ENCODE data around the gene TNPO3. TPM values are rescaled to one million over a fixed set of nuclear protein-coding genes. Genes with fewer than 3 reads are reported as not detected.

The TNPO3 gene
- total and polyA plus RNA-seq, 2 of the 4 experiments (the other 2 are of a cell fraction), result 24.2 to 77.2 TPM

DNA sequence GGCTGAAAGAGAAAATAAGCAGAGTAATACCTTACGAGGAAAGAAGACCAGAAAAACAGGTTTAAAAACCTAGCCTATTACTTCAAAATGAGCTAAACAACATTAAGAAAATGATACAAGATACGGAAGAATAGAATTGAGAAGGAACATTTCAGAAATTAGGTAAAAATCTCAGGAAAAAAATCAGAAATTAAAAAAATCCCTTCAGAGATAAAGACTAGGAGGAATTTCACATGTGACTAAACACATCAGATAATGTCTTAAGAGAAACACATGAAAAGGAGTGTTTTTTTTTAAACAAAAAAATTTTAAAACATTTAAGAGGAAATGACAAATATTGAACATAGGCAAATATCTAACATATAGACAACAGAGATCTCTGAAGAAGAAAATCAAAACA, 33.3 kb downstream of the TNPO3 start:
- dilution Hi-C loops (cut with HindIII; ENCODE audit: low sequenced_read_pairs, unreplicated experiment), result no loop called here
- BruUV-seq (replicated peaks), result no TSS peak
- ChIA-PET POLR2A (ENCODE audit: unreplicated experiment) (no interaction called here), CTCF (no interaction called here)
- Histone ChIP-seq H3K27me3 (ENCODE audit: control insufficient read depth, insufficient read depth, low read length) (no peaks in the 10 kb centered on the region), H4K8ac (ENCODE audit: low read depth in 2 of 2, low read length in 2 of 2) (no peak overlapping the region), H2AFZ (replicated peaks; ENCODE audit: low read length, poor library complexity) (no peak overlapping the region), H2AK5ac (ENCODE audit: low read depth, low read length) (no peak overlapping the region), H3K79me1 (ENCODE audit: low read depth in 1 of 2, low read length in 2 of 2) (peaks cover 19 to 41% of the 10 kb centered on the region in 2 experiments), H2BK5ac (ENCODE audit: low read depth, low read length, poor library complexity, severe bottlenecking) (no peak overlapping the region), H2BK20ac (ENCODE audit: low read depth, low read length) (no peak overlapping the region), H3K9ac (ENCODE audit: low read depth, low read length) (no peak overlapping the region), H3K27ac (ENCODE audit: insufficient read depth, low read length) (no peak overlapping the region), H2BK120ac (ENCODE audit: low read depth, low read length) (no peak overlapping the region), H3K4ac (ENCODE audit: low read depth, low read length) (no peak overlapping the region), H4K91ac (ENCODE audit: insufficient read depth, low read depth, low read length) (no peak overlapping the region), H3K4me2 (ENCODE audit: low read depth, low read length) (no peak overlapping the region), H3K14ac (replicated peaks; ENCODE audit: low read depth, low read length) (no peak overlapping the region), H3K23ac (ENCODE audit: low read depth, low read length) (no peak overlapping the region), H2AK9ac (replicated peaks; ENCODE audit: low read depth, low read length, poor library complexity) (no peak overlapping the region), H3K4me3 (ENCODE audit: insufficient read depth, low read depth, low read length) (no peak overlapping the region), H3K56ac (ENCODE audit: extremely low read depth, insufficient read depth, low read length) (no peak overlapping the region), H4K20me1 (ENCODE audit: insufficient read depth, low read length) (peaks cover 22% of the 10 kb centered on the region), H4K5ac (ENCODE audit: low read depth, low read length) (no peak overlapping the region), H3K4me1 (ENCODE audit: control insufficient read depth, insufficient read depth, low read length) (no peaks in the 10 kb centered on the region; the same call in 1 of the 2 replicates), H2BK15ac (ENCODE audit: low read depth, low read length) (no peak overlapping the region), H3K9me3 (ENCODE audit: control insufficient read depth, insufficient read depth, low read length) (no peaks in the 10 kb centered on the region), H3K9me1 (ENCODE audit: insufficient read depth, low read length) (no peaks in the 10 kb centered on the region; the same call in 1 of the 2 replicates), H3K36me3 (ENCODE audit: control insufficient read depth, insufficient read depth, low read length) (no peaks in the 10 kb centered on the region), H3K18ac (ENCODE audit: low read depth, low read length) (no peak overlapping the region)
- in situ Hi-C loops (cut with MboI; ENCODE audit: low sequenced_read_pairs), result no loop called here
- intact Hi-C loops (cut with micrococcal nuclease), result no loop called here
- no peak for TF ChIP-seq RFX5 (IDR thresholded peaks at IDR 0.05; ENCODE audit: low read depth, low read length)
- TF ChIP-seq, protein P1, sequence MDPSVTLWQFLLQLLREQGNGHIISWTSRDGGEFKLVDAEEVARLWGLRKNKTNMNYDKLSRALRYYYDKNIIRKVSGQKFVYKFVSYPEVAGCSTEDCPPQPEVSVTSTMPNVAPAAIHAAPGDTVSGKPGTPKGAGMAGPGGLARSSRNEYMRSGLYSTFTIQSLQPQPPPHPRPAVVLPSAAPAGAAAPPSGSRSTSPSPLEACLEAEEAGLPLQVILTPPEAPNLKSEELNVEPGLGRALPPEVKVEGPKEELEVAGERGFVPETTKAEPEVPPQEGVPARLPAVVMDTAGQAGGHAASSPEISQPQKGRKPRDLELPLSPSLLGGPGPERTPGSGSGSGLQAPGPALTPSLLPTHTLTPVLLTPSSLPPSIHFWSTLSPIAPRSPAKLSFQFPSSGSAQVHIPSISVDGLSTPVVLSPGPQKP (IDR thresholded peaks at IDR 0.05; ENCODE audit: borderline replicate concordance, low read depth, low read length), result no peak
- no CpG with 5 or more reads among the region's 2 CpGs for WGBS, 2 experiments (ENCODE audit: extremely low coverage in 2 of 2, insufficient read length in 1 of 2)
- ATAC-seq (ENCODE audit: low read depth) (no peak), DNase-seq (no peak)
